Osteoblast (primary cell): Measurements from ENCODE around the gene PILRB. TPM values are rescaled to one million over a fixed set of nuclear protein-coding genes. Genes with fewer than 3 reads are reported as not detected.
"Not testable (repeated sequence)": the region's sequence is repeated elsewhere in the genome, so short reads cannot be mapped to it uniquely, and the experiment has no call there.

Experiments used
- DNase-seq: peaks from one replicate; pipeline ENCODE4 v3.0.0; 2011; ENCODE audit warnings: low spot score, mixed read lengths; ENCODE audit not compliant: insufficient read length; ENCODE audit errors: missing footprints
- H2AFZ ChIP-seq: 2 replicates; pipeline ENCODE4 v1.6.0; 2011; ENCODE audit warnings: mild to moderate bottlenecking, low read length
- H3K27ac ChIP-seq: 2 replicates; pipeline ENCODE4 v1.5.1; 2011; ENCODE audit warnings: mild to moderate bottlenecking, low read depth, low read length, moderate library complexity
- H3K27me3 ChIP-seq: 2 replicates; pipeline ENCODE4 v1.6.0; 2012; ENCODE audit warnings: mild to moderate bottlenecking, control low read depth, inconsistent platforms, low read length, moderate library complexity; ENCODE audit not compliant: insufficient read depth
- H3K36me3 ChIP-seq: 2 replicates; pipeline ENCODE4 v1.5.1; 2011; ENCODE audit warnings: mild to moderate bottlenecking, low read length, control low read depth, moderate library complexity; ENCODE audit not compliant: insufficient read depth
- H3K4me1 ChIP-seq: 2 replicates; pipeline ENCODE4 v1.5.1; 2011; ENCODE audit warnings: mild to moderate bottlenecking, low read length, control low read depth, moderate library complexity; ENCODE audit not compliant: insufficient read depth
- H3K4me2 ChIP-seq: 2 replicates; pipeline ENCODE4 v1.6.0; 2011; ENCODE audit warnings: mild to moderate bottlenecking, low read length; ENCODE audit not compliant: insufficient read depth
- H3K4me3 ChIP-seq: fragments of 200-600 bp; sonication (generic); 3 replicates; pipeline ENCODE4 v1.5.1; 2012; ENCODE audit warnings: mild to moderate bottlenecking, low read length, inconsistent platforms; ENCODE audit not compliant: insufficient read depth
- H3K79me2 ChIP-seq: 2 replicates; pipeline ENCODE4 v1.6.0; 2012; ENCODE audit warnings: mild to moderate bottlenecking, low read length, control low read depth, inconsistent platforms; ENCODE audit not compliant: insufficient read depth
- H3K9me3 ChIP-seq: 2 replicates; pipeline ENCODE4 v1.5.1; 2011; ENCODE audit warnings: low read depth, low read length, control low read depth
- H4K20me1 ChIP-seq: 2 replicates; pipeline ENCODE4 v1.6.0; 2012; ENCODE audit warnings: mild to moderate bottlenecking, low read length, control low read depth; ENCODE audit not compliant: insufficient read depth
- total RNA-seq: library from RNA; depleted of rRNA; stranded (reverse); fragments of >200 nt; gene quantifications from 2 replicates; pipeline ENCODE4 v1.2.3, GENCODE V29; 2012
- TF ChIP-seq, protein P1 (sequence below): IDR thresholded peaks from 2 replicates; pipeline ENCODE4 v1.5.1; 2011; ENCODE audit warnings: mild to moderate bottlenecking, low read depth, low read length, moderate library complexity; ENCODE audit errors: extremely low read depth

The PILRB gene
- total RNA-seq, 1 donor, result 14.8 TPM

DNA sequence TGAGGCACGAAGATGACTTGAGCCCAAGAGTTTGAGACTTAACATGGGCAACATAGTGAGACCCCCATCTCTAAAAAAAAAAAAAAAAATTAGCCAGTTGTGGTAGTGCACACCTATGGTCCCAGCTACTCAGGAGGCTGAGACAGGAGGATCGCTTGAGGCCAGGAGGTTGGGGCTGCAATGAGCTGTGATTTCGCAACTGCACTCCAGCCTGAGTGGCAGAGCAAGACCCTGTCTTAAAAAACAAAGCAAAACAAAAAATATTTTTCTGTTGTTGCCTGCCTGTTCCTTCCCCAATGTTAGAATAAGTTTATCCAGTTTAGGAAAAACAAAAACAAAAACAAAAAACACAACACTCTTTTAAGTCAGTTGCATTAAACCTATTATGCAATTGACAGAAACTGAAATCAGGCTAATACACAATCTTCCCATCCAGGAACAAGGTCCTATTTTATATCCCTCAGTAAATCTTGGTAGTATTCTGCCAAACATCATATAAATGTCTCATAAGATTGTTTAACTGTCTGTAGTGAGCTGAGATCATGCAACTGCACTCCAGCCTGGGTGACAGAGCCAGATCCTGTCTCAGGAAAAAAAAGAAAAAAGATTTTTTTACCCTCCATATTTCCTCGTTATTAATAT is 20.3 kb downstream of the PILRB start:
- no peaks in the 10 kb centered on the region for H3K27me3 ChIP-seq
- DNase-seq, result no peak
- no peak overlapping the region for H3K4me2 ChIP-seq

DNA sequence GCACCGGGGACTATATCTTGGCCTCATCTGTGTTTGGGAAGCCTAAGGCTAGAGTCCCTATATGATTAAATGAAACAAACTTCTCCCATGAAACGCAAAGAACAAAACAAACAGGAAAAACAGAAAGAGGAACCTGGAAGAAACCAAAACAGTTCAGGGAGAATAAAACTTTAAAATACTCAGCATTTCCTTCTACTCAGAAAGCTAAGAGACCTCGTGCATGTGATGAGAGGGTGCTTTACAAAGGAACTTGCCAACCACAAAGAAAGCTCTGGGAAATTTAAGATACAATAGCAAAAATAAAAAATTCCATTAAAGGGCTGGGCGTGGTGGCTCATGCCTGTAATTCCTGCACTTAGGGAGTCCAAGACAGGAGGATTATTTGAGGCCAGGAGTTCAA is 22.3 kb downstream of the PILRB start:
- H3K36me3 ChIP-seq, result no peaks in the 10 kb centered on the region
- H3K79me2 ChIP-seq, result no peaks in the 10 kb centered on the region
- TF ChIP-seq, protein P1, sequence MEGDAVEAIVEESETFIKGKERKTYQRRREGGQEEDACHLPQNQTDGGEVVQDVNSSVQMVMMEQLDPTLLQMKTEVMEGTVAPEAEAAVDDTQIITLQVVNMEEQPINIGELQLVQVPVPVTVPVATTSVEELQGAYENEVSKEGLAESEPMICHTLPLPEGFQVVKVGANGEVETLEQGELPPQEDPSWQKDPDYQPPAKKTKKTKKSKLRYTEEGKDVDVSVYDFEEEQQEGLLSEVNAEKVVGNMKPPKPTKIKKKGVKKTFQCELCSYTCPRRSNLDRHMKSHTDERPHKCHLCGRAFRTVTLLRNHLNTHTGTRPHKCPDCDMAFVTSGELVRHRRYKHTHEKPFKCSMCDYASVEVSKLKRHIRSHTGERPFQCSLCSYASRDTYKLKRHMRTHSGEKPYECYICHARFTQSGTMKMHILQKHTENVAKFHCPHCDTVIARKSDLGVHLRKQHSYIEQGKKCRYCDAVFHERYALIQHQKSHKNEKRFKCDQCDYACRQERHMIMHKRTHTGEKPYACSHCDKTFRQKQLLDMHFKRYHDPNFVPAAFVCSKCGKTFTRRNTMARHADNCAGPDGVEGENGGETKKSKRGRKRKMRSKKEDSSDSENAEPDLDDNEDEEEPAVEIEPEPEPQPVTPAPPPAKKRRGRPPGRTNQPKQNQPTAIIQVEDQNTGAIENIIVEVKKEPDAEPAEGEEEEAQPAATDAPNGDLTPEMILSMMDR, result no peak
- no peak overlapping the region for H3K4me3 ChIP-seq
- H3K27me3 ChIP-seq, result no peaks in the 10 kb centered on the region
- H2AFZ ChIP-seq, result no peak overlapping the region
- no peak overlapping the region for H3K27ac ChIP-seq
- no peaks in the 10 kb centered on the region for H3K4me1 ChIP-seq
- H3K9me3 ChIP-seq, result no peaks in the 10 kb centered on the region
- no peaks in the 10 kb centered on the region for H4K20me1 ChIP-seq
- DNase-seq, result no peak
- H3K4me2 ChIP-seq, result no peak overlapping the region

More for the DNA sequence above, 20.3 kb downstream of the PILRB start:
- Histone ChIP-seq H3K4me3 (no peak overlapping the region), H3K79me2 (no peaks in the 10 kb centered on the region), H3K4me1 (no peaks in the 10 kb centered on the region), H3K36me3 (no peaks in the 10 kb centered on the region), H2AFZ (no peak overlapping the region), H4K20me1 (no peaks in the 10 kb centered on the region), H3K27ac (no peak overlapping the region), H3K9me3 (no peaks in the 10 kb centered on the region)
- TF ChIP-seq, protein P1, result no peak

DNA sequence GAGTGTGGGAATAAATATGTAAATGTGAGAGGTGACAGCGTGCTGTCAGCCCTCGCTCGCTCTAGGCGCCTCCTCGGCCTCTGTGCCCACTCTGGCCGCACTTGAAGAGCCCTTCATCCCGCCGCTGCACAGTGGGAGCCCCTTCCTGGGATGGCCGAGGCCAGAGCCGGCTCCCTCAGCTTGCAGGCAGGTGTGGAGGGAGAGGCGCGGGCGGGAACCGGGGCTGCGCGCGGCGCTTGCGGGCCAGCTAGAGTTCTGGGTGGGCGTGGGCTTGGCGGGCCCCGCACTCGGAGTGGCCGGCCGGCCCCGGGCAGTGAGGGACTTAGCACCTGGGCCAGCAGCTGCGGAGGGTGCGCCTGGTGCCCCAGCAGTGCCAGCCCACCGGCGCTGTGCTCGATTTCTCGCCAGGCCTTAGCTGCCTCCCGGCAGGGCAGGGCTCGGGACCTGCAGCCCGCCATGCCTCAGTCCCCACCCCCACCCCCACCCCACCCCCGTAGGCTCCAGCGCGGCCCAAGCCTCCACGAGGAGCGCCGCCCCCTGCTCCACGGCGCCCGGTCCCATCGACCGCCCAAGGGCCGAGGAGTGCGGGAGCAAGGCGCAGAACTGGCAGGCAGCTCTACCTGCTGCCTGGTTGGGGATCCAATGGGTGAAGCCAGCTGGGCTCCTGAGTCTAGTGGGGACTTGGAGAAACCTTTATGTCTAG is 23.8 kb downstream of the PILRB start:
- not testable (repeated sequence) for DNase-seq, H3K27me3 ChIP-seq, H3K4me2 ChIP-seq, H2AFZ ChIP-seq, H3K4me1 ChIP-seq, H3K79me2 ChIP-seq, H4K20me1 ChIP-seq, H3K36me3 ChIP-seq, H3K4me3 ChIP-seq, H3K27ac ChIP-seq, H3K9me3 ChIP-seq

DNA sequence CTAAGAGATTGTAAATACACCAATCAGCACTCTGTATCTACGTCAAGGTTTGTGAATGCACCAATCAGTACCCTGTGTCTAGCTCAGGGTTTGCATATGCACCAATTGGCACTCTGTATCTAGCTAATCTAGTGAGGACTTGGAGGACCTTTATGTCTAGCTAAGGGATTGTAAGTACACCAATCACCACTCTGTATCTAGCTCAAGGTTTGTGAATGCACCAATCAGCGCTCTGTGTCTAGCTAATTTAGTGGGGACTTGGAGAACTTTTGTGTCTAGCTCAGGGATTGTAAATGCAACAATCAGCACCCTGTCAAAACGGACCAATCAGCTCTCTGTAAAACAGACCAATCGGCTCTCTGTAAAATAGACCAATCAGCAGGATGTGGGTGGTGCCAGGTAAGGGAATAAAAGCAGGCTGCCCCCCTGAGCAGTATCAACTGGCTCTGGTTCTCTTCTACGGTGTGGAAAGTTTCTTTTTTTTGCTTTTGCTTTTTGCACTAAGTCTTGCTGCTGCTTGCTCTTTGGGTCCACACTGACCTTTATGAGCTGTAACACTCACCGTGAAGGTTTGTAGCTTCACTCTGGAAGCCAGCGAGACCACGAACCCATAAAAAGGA is 24.4 kb downstream of the PILRB start:
- H3K9me3 ChIP-seq, DNase-seq, H3K4me2 ChIP-seq, H2AFZ ChIP-seq, H3K27ac ChIP-seq, H3K4me3 ChIP-seq, H3K4me1 ChIP-seq, H3K27me3 ChIP-seq, H4K20me1 ChIP-seq, H3K79me2 ChIP-seq, H3K36me3 ChIP-seq: not testable (repeated sequence)
